ENCODE measurements around the gene MCMBP. TPM values are rescaled to one million over a fixed set of nuclear protein-coding genes. Genes with fewer than 3 reads are reported as not detected.

Gene MCMBP
- total and polyA plus RNA-seq, 2 donors (not counting 3 experiments of a cell fraction or from before 2014, with no cell fraction given): 44.8 to 62.5 TPM

DNA sequence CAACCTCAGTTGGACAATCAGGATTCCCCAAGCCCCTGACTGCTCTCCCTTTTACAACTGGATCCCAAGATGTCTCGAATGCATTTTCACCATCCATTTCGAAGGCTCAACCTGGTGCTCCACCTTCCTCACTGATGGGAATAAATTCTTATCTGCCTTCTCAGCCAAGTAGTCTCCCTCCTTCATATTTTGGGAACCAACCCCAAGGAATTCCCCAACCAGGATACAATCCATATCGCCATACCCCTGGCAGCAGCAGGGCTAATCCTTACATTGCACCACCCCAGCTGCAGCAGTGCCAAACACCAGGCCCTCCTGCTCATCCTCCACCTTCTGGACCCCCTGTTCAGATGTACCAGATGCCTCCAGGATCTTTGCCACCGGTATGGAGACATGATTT lies 25.9 kb upstream of the MCMBP start:
- dilution Hi-C loops (cut with MboI; ENCODE audit: extremely low pct_ligation_motif_present, low sequenced_read_pairs) (no loop called here), intact Hi-C loops (cut with micrococcal nuclease) (no loop called here)
- H3K9me3 ChIP-seq (replicated peaks; ENCODE audit: control insufficient read depth, insufficient read depth, low read length): no peaks in the 10 kb centered on the region
- ChIA-PET CTCF (interaction anchor here (0.9 kb wide), 1 partner anchor 148 kb away, joined by 4 read pairs; no protein-coding TSS in a partner anchor), POLR2A (no interaction called here)
- no peak overlapping the region for H3K9ac ChIP-seq (replicated peaks; ENCODE audit: extremely low read depth, insufficient read depth, low read length)
- H3K79me2 ChIP-seq (ENCODE audit: control insufficient read depth, insufficient read depth, low read length): peaks cover 79% of the 10 kb centered on the region
- H3K36me3 ChIP-seq (ENCODE audit: control insufficient read depth in 2 of 2, extremely low read depth in 1 of 2, insufficient read depth in 2 of 2, low read length in 2 of 2): peaks cover 12 to 14% of the 10 kb centered on the region in 2 experiments
- no peak overlapping the region for H3K4me2 ChIP-seq (ENCODE audit: insufficient read depth, low read length)
- no peak overlapping the region for H3K4me3 ChIP-seq (replicated peaks in 1 of 3; ENCODE audit: insufficient read depth in 1 of 3, low read depth in 1 of 3, low read length in 3 of 3)
- H3K9me1 ChIP-seq (replicated peaks; ENCODE audit: control insufficient read depth, extremely low read depth, insufficient read depth, low read length): no peaks in the 10 kb centered on the region
- no TSS peak for BruUV-seq (replicated peaks)
- peaks cover 7% of the 10 kb centered on the region for H4K20me1 ChIP-seq (replicated peaks; ENCODE audit: control insufficient read depth, extremely low read depth, insufficient read depth, low read length)
- H3K27me3 ChIP-seq (ENCODE audit: control insufficient read depth in 2 of 2, insufficient read depth in 2 of 2, low read length in 2 of 2): no peaks in the 10 kb centered on the region
- FAIRE-seq (no peak), DNase-seq (ENCODE audit: low read depth, low spot score) (no peak)
- no peak overlapping the region for H3K27ac ChIP-seq (ENCODE audit: insufficient read depth, low read depth, low read length)
- H2AFZ ChIP-seq (ENCODE audit: low read depth, low read length): no peak overlapping the region
- H3K4me1 ChIP-seq (ENCODE audit: control insufficient read depth, extremely low read depth, insufficient read depth, low read length): peaks cover 12% of the 10 kb centered on the region
- no peak for TF ChIP-seq MYC (IDR thresholded peaks at IDR 0.05; ENCODE audit: low read depth, low read length)
- TF ChIP-seq, protein P1, sequence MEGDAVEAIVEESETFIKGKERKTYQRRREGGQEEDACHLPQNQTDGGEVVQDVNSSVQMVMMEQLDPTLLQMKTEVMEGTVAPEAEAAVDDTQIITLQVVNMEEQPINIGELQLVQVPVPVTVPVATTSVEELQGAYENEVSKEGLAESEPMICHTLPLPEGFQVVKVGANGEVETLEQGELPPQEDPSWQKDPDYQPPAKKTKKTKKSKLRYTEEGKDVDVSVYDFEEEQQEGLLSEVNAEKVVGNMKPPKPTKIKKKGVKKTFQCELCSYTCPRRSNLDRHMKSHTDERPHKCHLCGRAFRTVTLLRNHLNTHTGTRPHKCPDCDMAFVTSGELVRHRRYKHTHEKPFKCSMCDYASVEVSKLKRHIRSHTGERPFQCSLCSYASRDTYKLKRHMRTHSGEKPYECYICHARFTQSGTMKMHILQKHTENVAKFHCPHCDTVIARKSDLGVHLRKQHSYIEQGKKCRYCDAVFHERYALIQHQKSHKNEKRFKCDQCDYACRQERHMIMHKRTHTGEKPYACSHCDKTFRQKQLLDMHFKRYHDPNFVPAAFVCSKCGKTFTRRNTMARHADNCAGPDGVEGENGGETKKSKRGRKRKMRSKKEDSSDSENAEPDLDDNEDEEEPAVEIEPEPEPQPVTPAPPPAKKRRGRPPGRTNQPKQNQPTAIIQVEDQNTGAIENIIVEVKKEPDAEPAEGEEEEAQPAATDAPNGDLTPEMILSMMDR (IDR thresholded peaks at IDR 0.05; ENCODE audit: extremely low read depth in 1 of 2, insufficient read depth in 1 of 2, low read depth in 1 of 2, low read length in 2 of 2): no peak
- TF ChIP-seq GATA2 (IDR thresholded peaks at IDR 0.05; ENCODE audit: insufficient read depth, insufficient read length, low read depth, low read length): no peak
- TF ChIP-seq FOS (IDR thresholded peaks at IDR 0.05; ENCODE audit: borderline replicate concordance, insufficient read depth, low read length): no peak
- TF ChIP-seq, protein P2, sequence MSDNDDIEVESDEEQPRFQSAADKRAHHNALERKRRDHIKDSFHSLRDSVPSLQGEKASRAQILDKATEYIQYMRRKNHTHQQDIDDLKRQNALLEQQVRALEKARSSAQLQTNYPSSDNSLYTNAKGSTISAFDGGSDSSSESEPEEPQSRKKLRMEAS (IDR thresholded peaks at IDR 0.05; ENCODE audit: insufficient read depth, insufficient read length): no peak
- TF ChIP-seq JUN (IDR thresholded peaks at IDR 0.05; ENCODE audit: borderline replicate concordance, insufficient read depth, insufficient read length, low read depth): no peak
- no peak for TF ChIP-seq POLR2A (IDR thresholded peaks at IDR 0.05; ENCODE audit: low read depth, low read length)
- no peak for TF ChIP-seq EZH2 (IDR thresholded peaks at IDR 0.05; ENCODE audit: borderline replicate concordance, low read depth, low read length, severe bottlenecking)
- TF ChIP-seq POLR2AphosphoS5 (IDR thresholded peaks at IDR 0.05; ENCODE audit: insufficient read depth, low read depth, low read length): no peak

Data from endothelial cell of umbilical vein (primary cell).